Heart left ventricle (tissue), 13 donors: ENCODE measurements around the gene PARN.

ENCODE experiments used
- POLR2A ChIP-seq, 2 donors: fragments of 450-650 bp; IDR thresholded peaks; one replicate each; pipeline ENCODE4 v1.6.1; 2017; ENCODE audit warnings: antibody characterized with exemption in 2 of 2, mild to moderate bottlenecking in 2 of 2, moderate library complexity in 2 of 2
- TF ChIP-seq, protein P1 (sequence below), 12 donors: fragments of 200-600 bp; sonication (generic) in 4 of 12; IDR thresholded peaks; one replicate each; pipeline versions ENCODE4 v1.5.0 to v1.8.0; 2018 to 2022; ENCODE audit warnings: antibody characterized with exemption in 12 of 12, mild to moderate bottlenecking in 5 of 12
- donor health status: ischemic (EF 13 %, LVEDD 7.1; RV severe dilation, severe dysfunction).
- donor health status: DM: no; HTN: yes; CAD: no.
- donor health status: DM: no; HTN: no; CAD: no.
- donor health status: ischemic (EF 25% LVEDD 6.9; RV normal size, moderate dysfunction).
- donor health status: ischemic (EF 25% LVEDD 5.7; RV mildly dilated, moderate dysfunction).
- donor health status: ischemic (EF 35%, LVEDD 5.7; RV mildly dilated, moderate dysfunction).
- donor health status: nonischemic (EF 11% LVEDD 7.7; RV severe dilation, severe dysfunction).
- donor health status: DM: yes; HTN: yes; CAD: no.
- donor health status: PGD.
- donor health status: ischemic (EF 29% LVEDD 5.4; RV normal size, mild dysfunction).
- donor health status: nonischemic (EF 23%, LVEDD 6.1; RV moderate dilation, normal function).

- TF ChIP-seq, protein P1, sequence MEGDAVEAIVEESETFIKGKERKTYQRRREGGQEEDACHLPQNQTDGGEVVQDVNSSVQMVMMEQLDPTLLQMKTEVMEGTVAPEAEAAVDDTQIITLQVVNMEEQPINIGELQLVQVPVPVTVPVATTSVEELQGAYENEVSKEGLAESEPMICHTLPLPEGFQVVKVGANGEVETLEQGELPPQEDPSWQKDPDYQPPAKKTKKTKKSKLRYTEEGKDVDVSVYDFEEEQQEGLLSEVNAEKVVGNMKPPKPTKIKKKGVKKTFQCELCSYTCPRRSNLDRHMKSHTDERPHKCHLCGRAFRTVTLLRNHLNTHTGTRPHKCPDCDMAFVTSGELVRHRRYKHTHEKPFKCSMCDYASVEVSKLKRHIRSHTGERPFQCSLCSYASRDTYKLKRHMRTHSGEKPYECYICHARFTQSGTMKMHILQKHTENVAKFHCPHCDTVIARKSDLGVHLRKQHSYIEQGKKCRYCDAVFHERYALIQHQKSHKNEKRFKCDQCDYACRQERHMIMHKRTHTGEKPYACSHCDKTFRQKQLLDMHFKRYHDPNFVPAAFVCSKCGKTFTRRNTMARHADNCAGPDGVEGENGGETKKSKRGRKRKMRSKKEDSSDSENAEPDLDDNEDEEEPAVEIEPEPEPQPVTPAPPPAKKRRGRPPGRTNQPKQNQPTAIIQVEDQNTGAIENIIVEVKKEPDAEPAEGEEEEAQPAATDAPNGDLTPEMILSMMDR (IDR thresholded peaks at IDR 0.05), result no peak
- TF ChIP-seq POLR2A (IDR thresholded peaks at IDR 0.05), result no peak
Observed at GRCh38 chr16:14611660-14612059, 18.4 kb downstream of the PARN start.
